Activated CD4-positive, CD25-positive, alpha-beta regulatory T cell treated with anti-CD3 and anti-CD28 coated beads, Interleukin-2, amount 50 U/mL, for 72 hours (primary cell): Measurements from ENCODE around the gene CEP112.
"Not testable (repeated sequence)": the region's sequence is repeated elsewhere in the genome, so short reads cannot be mapped to it uniquely, and the experiment has no call there.

Source experiments
- DNase-seq: peaks from one replicate; pipeline ENCODE4 v3.0.0; 2021

Gene CEP112

GRCh38 chr17:66210208-66210574 lies 18.3 kb upstream of the CEP112 start:
- DNase-seq, result no peak

GRCh38 chr17:66207936-66208335 lies 16.0 kb upstream of the CEP112 start:
- DNase-seq, result no peak

GRCh38 chr17:66203274-66204015 lies 11.5 kb upstream of the CEP112 start:
- no peak for DNase-seq

GRCh38 chr17:66200685-66201092 lies 8.8 kb upstream of the CEP112 start:
- no peak for DNase-seq

GRCh38 chr17:66198242-66198641 lies 6.3 kb upstream of the CEP112 start:
- no peak for DNase-seq

- DNase-seq, result no peak
Measured at GRCh38 chr17:66192378-66192687, 400 bp upstream of the CEP112 start.

- no peak for DNase-seq
Measured at GRCh38 chr17:66190738-66191592, 968 bp downstream of the CEP112 start.

GRCh38 chr17:66187718-66188117 lies 4.2 kb downstream of the CEP112 start:
- no peak for DNase-seq

- no peak for DNase-seq
Measured at GRCh38 chr17:66185862-66186261, 6.1 kb downstream of the CEP112 start.

- no peak for DNase-seq
Measured at GRCh38 chr17:66184392-66184791, 7.5 kb downstream of the CEP112 start.

- DNase-seq, result no peak
Measured at GRCh38 chr17:66183529-66183928, 8.4 kb downstream of the CEP112 start.

GRCh38 chr17:66178642-66179041 lies 13.3 kb downstream of the CEP112 start:
- no peak for DNase-seq

GRCh38 chr17:66177048-66177447 lies 14.9 kb downstream of the CEP112 start:
- no peak for DNase-seq

GRCh38 chr17:66175892-66176291 lies 16.0 kb downstream of the CEP112 start:
- no peak for DNase-seq

GRCh38 chr17:66172691-66173223 lies 19.2 kb downstream of the CEP112 start:
- no peak for DNase-seq

- no peak for DNase-seq
Measured at GRCh38 chr17:66172144-66172543, 19.8 kb downstream of the CEP112 start.

- no peak for DNase-seq
Measured at GRCh38 chr17:66171692-66172091, 20.2 kb downstream of the CEP112 start.

GRCh38 chr17:66171172-66171571 lies 20.8 kb downstream of the CEP112 start:
- DNase-seq, result no peak

- DNase-seq, result no peak
Measured at GRCh38 chr17:66169839-66170238, 22.1 kb downstream of the CEP112 start.

- DNase-seq, result no peak
Measured at GRCh38 chr17:66167189-66167815, 24.6 kb downstream of the CEP112 start.

GRCh38 chr17:66165537-66166123 lies 26.3 kb downstream of the CEP112 start:
- no peak for DNase-seq

- DNase-seq, result not testable (repeated sequence)
Measured at GRCh38 chr17:66155055-66155454, 36.9 kb downstream of the CEP112 start.

GRCh38 chr17:66152756-66153155 lies 39.2 kb downstream of the CEP112 start:
- DNase-seq, result no peak
